Lung (tissue), 16 donors: ENCODE measurements around the gene TRAT1. TPM values are rescaled to one million over a fixed set of nuclear protein-coding genes. Genes with fewer than 3 reads are reported as not detected.

Experiments
- ATAC-seq: fragments of 200-7000 bp; cut with Tn5 transposase; one replicate; pipeline ENCODE4 v1.9.1; 2020; ENCODE audit warnings: moderate number of reproducible peaks; ENCODE audit not compliant: insufficient read depth, low FRiP score
- DNase-seq, 3 donors: peaks; one replicate each; pipeline ENCODE4 v3.0.0-alpha.2; 2013 to 2017
- H3K27ac ChIP-seq, 2 donors: one replicate each; pipeline ENCODE4 v1.5.1; 2013; ENCODE audit warnings: mild to moderate bottlenecking in 2 of 2, moderate library complexity in 2 of 2, control low read depth in 1 of 2, inconsistent platforms in 1 of 2, low read depth in 1 of 2, low read length in 1 of 2
- H3K27me3 ChIP-seq, 3 donors: one replicate each; pipeline ENCODE4 v1.5.1; 2013; ENCODE audit warnings: low read length in 2 of 3; ENCODE audit not compliant: control insufficient read depth in 3 of 3, insufficient read depth in 3 of 3
- H3K36me3 ChIP-seq, 4 donors: one replicate each; pipeline ENCODE4 v1.5.1; 2013; ENCODE audit warnings: low read length in 4 of 4, mild to moderate bottlenecking in 1 of 4, moderate library complexity in 1 of 4; ENCODE audit not compliant: control insufficient read depth in 4 of 4, insufficient read depth in 4 of 4
- H3K4me1 ChIP-seq, 5 donors: one replicate each; pipeline ENCODE4 v1.5.1; 2013; ENCODE audit warnings: low read length in 5 of 5, mild to moderate bottlenecking in 2 of 5, moderate library complexity in 1 of 5; ENCODE audit not compliant: control insufficient read depth in 5 of 5, insufficient read depth in 5 of 5
- H3K4me3 ChIP-seq: one replicate; pipeline ENCODE4 v1.5.1; 2013; ENCODE audit warnings: mild to moderate bottlenecking, control low read depth, moderate library complexity
- H3K9ac ChIP-seq, 2 donors: one replicate each; pipeline ENCODE4 v1.5.1; 2013; ENCODE audit warnings: low read length in 2 of 2, control low read depth in 1 of 2; ENCODE audit not compliant: insufficient read depth in 1 of 2
- H3K9me3 ChIP-seq, 4 donors: one replicate each; pipeline ENCODE4 v1.5.1; 2013; ENCODE audit warnings: low read length in 3 of 4, mild to moderate bottlenecking in 1 of 4, moderate library complexity in 1 of 4; ENCODE audit not compliant: control insufficient read depth in 4 of 4, insufficient read depth in 3 of 4
- WGBS, 2 donors: extraction: QIAGEN DNeasy Blood & Tissue Kit; methylation state at CpG; one replicate each; pipeline ENCODE4 v1.1.7; 2013; 5-methylcytosine and 5-hydroxymethylcytosine counted together
- long read RNA-seq, 5 donors: transcript quantifications; one replicate each; lab custom pipeline, GENCODE V29; 2026
- polyA plus RNA-seq, 2 donors: library from polyadenylated mRNA; stranded (reverse); fragments of 200-250 nt; gene quantifications; one replicate each; pipeline ENCODE4 v1.2.1, GENCODE V29; 2013
- total RNA-seq, 2 donors: library from RNA; depleted of rRNA in 1 of 2; stranded (reverse); fragments of >200 nt in 1 of 2; gene quantifications; one replicate each; pipeline ENCODE4 v1.2.1, GENCODE V29; 2014 to 2021
- TF ChIP-seq, protein P1 (sequence below): IDR thresholded peaks from 2 replicates; pipeline ENCODE4 v1.5.1; 2012; ENCODE audit warnings: mild to moderate bottlenecking; ENCODE audit errors: control extremely low read depth, extremely low read depth
- donor health status: control.
- donor health status: control.
- donor health status: Bipolar disorder and iron deficiency.
- donor health status: healthy.
- donor health status: DM: yes; HTN: yes; CAD: no.

The TRAT1 gene, protein sequence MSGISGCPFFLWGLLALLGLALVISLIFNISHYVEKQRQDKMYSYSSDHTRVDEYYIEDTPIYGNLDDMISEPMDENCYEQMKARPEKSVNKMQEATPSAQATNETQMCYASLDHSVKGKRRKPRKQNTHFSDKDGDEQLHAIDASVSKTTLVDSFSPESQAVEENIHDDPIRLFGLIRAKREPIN
- 1 to 10 TPM in 1 of 2 donors, under 1 TPM in 1; 0.40 to 2.4 TPM for total RNA-seq
- polyA plus RNA-seq = under 1 TPM; 0.22 to 0.53 TPM
- long read RNA-seq, donor 1 = 0 reads
- long read RNA-seq, donor 2 = 0 reads
- long read RNA-seq, donor 3, partial matches to known transcripts = 0 of 1 reads
- long read RNA-seq, donor 3, other reads (novel, unspliced or antisense) = 0 of 1 reads
- long read RNA-seq, donor 4 = 0 reads
- long read RNA-seq, donor 5 = 0 reads

DNA sequence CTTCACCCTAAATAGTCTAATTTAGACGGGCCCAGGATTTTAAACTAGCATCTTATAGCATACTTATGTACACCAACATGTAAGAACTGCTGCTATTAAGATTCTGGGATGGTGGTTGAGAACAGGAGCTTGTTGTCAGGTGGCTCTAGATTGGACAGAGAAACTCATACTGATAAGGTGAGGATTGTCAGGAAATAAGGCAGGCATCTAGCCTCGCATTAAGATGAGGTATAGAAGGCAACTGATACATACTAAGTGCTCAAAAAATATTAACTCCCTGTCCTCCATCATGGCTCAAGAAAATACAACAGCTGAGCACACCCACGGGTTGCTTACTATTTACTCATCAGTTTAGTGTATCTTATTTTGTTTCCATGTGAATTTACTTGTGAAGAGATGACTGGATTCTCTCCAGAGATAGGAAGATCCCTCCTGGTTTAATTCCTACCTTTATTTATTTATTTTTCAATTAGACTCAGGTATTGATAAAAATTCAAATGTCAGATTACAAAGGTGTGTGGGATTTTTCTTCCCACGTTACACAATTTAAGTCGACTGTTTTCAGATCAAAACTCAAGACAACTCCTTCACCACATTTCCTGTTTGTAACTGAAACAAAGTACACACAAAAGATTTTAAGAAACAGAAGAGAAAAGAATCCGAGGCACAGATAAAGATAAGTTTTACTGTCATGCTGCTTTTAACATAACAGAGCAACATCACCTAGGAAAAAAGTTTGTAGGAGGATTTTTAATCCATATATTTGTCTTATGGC, at the start of gene TRAT1:
TSS of gene TRAT1 (plus strand) at position 664 of the 775 bp plus-strand sequence. CDS start 142 bp downstream, outside the sequence.
- Histone ChIP-seq H3K4me3 (no peak within 1 kb of the TSS), H3K27ac (no peak within 1 kb of the TSS), H3K27me3 (no peaks in the 10 kb centered on the region), H3K9me3 (no peaks in the 10 kb centered on the region), H3K36me3 (no peaks in the 10 kb centered on the region), H3K9ac (no peak within 1 kb of the TSS), H3K4me1 (no peaks in the 10 kb centered on the region)
- ATAC-seq = no peak
- WGBS, 2 donors = 50 to 53% methylated on average over 6 of the region's 6 CpGs
- TF ChIP-seq, protein P1, sequence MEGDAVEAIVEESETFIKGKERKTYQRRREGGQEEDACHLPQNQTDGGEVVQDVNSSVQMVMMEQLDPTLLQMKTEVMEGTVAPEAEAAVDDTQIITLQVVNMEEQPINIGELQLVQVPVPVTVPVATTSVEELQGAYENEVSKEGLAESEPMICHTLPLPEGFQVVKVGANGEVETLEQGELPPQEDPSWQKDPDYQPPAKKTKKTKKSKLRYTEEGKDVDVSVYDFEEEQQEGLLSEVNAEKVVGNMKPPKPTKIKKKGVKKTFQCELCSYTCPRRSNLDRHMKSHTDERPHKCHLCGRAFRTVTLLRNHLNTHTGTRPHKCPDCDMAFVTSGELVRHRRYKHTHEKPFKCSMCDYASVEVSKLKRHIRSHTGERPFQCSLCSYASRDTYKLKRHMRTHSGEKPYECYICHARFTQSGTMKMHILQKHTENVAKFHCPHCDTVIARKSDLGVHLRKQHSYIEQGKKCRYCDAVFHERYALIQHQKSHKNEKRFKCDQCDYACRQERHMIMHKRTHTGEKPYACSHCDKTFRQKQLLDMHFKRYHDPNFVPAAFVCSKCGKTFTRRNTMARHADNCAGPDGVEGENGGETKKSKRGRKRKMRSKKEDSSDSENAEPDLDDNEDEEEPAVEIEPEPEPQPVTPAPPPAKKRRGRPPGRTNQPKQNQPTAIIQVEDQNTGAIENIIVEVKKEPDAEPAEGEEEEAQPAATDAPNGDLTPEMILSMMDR = no peak
- DNase-seq = no peak

DNA sequence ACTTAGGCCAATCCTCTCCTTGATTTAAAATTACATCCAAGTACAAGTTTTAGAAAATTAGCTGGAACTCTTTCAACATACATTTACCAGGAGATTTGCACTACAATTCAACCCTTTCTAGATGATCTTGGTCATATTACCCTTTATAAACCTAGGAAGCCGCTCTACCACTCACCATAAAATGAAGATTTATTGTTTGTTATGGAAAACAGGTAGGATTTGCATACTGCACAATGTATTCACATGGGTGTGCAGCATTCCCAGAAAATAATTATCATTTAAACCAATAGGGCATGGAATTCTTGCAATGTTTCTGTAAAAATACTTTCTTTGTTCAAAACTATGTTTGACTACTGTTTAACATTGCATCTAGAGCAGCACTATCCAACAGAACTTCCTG, 46.9 kb upstream of the TRAT1 start:
- ATAC-seq (no peak), DNase-seq (no peak)
- TF ChIP-seq, protein P1 = no peak
- 68 to 77% methylated on average over 1 of the region's 1 CpG for WGBS, 2 donors
- H3K9me3 ChIP-seq = no peaks in the 10 kb centered on the region
- no peak overlapping the region for H3K9ac ChIP-seq
- H3K4me3 ChIP-seq = no peak overlapping the region
- H3K4me1 ChIP-seq = no peaks in the 10 kb centered on the region
- H3K27ac ChIP-seq = no peak overlapping the region
- no peaks in the 10 kb centered on the region for H3K27me3 ChIP-seq
- H3K36me3 ChIP-seq = no peaks in the 10 kb centered on the region

DNA sequence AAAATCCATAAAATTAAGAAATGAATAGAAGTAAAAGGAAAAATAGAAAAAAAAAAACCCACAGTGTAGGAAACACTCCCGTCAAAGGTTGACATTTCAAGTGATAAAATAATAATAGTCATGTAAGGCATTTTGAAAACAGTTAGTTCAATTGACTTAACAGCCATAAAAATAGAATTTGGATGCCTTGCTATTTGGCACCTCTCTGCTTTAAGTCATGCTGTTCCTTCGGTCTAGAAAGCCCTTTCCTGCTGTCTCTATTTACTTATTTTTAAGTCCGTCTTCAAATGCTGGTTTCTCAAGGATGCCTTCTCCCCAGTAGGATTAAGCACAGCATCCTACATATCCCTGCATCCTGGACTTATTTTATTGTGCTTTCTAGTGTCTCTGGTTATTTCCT, 43.1 kb upstream of the TRAT1 start:
- Histone ChIP-seq H3K9me3 (peaks cover 0 to 2% (median 0%) of the 10 kb centered on the region in 4 donors), H3K36me3 (no peaks in the 10 kb centered on the region), H3K27me3 (no peaks in the 10 kb centered on the region), H3K27ac (no peak overlapping the region), H3K4me1 (no peaks in the 10 kb centered on the region), H3K9ac (no peak overlapping the region), H3K4me3 (no peak overlapping the region)
- WGBS, 2 donors = 92% methylated on average over 3 of the region's 3 CpGs
- ATAC-seq (no peak), DNase-seq (no peak)
- TF ChIP-seq, protein P1 = no peak
